Activated CD8-positive, alpha-beta memory T cell treated with anti-CD3 and anti-CD28 coated beads, Interleukin-2, amount 50 U/mL, for 48 hours (primary cell): ENCODE results near the gene NRG2.

Source experiments
- DNase-seq: peaks from one replicate; pipeline ENCODE4 v3.0.0-alpha.2; 2020

NRG2 gene

DNA sequence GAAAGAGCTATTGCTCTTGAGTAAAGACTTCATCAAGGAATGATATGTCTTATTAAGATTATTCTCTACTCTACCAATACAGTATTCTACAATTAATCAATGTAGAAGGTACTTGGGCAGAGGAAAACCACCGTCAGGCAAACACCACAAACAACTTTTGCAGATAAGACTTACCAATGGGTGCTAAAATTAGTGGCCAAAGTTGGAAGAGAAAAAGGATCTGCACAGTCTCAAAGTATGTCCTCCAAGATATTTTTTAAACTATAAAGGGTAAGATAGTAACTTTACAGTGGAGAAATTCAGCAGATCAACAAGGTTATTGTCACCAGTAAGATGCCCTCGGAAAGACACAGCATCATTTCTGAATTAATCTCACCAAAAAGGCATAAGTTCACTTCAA is 38.9 kb downstream of the NRG2 start:
- no peak for DNase-seq

DNA sequence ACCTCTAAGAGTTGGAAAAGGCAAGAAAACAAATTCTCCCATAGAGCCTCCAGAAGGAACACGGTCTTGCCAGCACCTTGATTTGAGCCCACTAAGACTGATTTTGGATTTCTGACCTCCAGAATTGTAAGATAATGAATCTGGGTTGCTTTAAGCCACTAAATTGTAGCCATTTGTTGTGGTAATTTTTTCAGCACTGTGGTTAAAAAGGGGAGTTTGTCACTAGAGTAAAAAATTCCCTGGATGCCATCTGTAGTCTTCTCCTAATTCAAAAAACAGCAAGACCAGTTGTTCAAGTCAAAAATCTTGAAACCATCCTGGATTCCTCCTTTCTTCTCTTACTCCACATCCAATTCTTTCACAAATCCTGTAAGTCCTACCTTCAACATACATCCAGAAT is 39.6 kb downstream of the NRG2 start:
- DNase-seq = no peak

GRCh38 chr5:140000332-140000731 is 42.8 kb downstream of the NRG2 start:
- DNase-seq = no peak

DNA sequence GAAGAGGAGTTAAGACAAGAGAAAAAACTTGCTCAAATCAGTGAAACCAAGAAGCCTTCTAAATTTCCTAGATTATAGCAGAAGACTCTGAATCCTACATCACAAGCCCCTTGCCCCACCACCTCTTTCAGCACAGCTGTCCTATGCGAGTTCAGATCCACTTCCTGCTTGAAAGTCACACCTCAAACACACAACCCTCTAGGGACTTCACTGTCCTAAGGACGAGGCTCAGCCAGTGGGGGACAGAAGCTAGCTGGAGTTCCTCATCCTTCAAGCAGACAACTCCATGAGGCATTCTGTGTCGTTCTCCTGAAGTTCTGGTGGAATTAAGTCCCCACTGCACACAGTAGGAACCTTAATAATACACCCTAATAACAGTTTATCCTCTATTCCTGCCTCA is 44.3 kb downstream of the NRG2 start:
- no peak for DNase-seq

- no peak for DNase-seq
Measured at GRCh38 chr5:139997276-139997675, 45.8 kb downstream of the NRG2 start.

- DNase-seq = no peak
Measured at GRCh38 chr5:139995929-139996328, 47.2 kb downstream of the NRG2 start.

DNA sequence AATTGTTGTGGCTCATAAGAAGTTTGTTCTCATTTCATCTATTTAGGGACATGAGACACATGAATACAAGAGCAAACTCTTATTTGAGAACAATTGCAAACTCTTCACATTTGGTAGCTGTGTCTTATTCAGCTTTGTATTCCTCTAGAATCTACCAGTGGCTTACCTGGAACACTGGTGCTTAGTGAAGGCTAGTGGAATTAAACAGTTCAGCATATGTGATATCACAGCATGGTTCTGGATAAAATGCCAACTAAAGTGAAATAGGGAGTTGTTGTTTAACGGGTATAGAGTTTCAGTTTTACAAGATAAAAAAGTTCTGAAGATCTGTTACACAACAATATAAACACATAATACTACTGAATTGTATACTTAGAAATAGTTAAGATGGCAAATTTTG is 48.9 kb downstream of the NRG2 start:
- DNase-seq = no peak

DNA sequence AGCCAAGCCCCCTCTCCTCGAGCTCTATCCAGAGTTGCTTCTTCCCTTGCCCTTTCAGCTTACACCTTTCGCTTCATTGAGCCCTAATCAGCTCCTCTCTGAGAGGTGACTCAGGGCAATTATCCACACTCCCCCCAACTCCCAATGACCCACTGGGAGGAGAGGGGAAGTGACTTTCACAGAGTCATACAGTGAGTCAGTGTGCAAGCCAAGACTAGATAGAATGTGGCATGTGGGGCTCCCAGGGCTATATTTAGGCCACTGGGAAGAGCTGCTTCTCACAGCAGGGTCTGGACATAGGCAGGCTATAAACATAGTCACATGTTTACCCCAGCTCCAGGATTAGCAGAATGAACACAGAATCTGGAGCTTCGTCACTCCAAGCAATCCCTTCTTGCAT is 57.4 kb downstream of the NRG2 start:
- no peak for DNase-seq

DNA sequence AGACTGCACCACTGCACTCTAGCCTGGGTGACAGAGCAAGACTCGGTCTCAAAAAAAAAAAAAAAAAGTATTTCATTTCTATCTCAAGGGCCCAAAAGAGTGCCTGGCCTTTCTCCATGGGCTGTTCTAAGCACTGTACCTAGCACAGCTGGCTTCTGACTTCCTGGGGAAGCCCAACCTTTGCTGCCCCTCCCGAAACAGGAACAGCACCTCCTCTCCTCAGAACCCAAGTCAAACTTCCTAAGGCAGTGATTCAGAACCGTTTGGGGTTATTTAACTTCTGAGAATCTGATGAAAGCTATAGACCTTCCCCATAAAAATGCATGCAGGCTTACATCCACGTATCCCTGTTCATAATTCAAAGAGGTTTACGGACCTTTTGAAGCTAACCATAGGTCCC is 57.8 kb downstream of the NRG2 start:
- DNase-seq = no peak

GRCh38 chr5:139984816-139985215 is 58.3 kb downstream of the NRG2 start:
- no peak for DNase-seq

DNA sequence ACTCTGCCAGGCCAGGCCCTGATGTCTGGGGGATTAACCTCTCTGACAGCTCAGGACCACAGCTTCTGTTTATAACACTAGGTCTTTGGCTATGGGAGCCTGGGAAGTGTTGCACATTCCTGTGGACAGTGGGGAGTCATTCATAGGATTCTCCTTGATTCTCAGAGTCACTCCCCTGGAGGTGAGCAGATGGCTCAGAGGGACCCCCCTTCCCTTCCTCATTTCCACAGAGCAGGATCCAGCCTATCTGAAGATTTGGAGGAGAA is 60.2 kb downstream of the NRG2 start:
- DNase-seq = no peak

DNA sequence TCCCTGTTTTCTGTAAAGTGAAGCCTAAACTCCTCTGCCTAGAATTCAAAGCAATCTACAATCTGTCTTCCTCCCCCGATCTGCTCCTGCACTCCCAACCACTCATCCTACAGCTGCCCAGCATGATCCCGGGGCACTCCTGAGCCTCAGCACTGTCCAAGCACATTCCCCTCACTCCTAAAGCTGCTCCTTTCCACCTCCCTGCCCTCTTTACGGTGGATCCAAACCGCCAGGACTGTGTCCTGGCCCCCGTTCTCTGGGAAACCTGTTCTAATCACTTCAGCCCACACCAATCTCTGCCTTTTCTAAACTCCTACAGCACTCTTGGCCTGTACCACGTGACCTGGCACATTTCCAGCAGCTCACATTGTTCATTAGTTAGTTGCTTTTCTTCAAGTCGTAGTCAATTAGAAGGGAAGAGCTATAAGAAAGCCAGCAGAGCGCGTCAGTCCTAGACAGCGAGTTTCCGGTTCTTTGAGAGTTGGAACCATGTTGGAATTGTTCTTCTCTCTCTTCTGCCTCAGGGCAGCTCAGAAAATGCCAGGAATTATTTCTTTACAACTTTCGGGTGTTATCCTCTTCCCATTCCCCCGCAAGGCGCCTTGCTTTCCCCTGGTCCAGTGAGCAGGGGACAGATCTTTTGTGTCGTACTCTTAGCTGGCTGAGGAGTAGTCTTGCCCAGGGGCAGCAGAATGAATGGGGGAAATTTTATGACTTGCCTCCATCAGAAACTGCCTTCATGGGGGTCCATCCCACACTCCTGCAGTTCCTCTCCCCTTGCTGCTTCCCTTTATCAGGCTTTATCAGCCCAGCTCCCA is 60.7 kb downstream of the NRG2 start:
- DNase-seq = no peak

DNA sequence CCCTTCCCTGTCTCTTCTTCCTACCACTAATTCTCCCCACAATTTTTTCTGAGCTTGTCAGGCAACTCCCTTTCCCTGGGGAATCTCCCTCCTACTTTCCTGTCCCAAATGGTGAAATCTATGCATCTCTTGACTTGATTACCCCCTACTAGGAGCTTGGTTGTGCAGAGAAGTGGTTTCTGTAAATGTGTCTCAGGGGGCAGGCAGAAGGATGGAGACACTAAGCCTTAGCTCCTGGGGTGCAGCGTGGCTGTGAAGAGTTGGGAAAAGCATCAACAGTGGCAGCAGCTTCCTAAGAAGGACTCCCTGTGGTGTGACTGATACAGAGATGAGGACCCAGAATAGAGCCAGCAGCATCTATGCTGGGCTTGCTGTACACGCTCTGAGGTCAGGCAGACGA is 62.3 kb downstream of the NRG2 start:
- no peak for DNase-seq

- DNase-seq = no peak
Measured at GRCh38 chr5:139979943-139980342, 63.2 kb downstream of the NRG2 start.

DNA sequence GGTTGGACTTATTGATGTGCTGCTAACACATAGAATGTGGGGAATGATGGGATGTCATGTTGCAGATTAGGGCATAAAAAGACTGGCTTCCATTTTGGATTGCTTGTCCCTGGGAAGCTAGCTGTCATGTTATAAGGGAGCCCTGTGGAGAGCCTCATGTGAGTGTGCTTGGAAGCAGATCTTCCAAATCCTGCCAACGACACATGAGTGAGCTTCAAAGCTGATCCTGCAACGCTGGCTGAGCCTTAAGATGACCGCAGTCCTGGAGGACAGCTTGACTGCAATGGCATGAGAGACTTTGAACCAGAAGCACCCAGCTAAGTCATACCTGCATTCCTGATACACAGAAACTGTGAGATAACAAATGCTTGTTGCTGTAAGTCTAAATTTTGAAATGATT is 63.6 kb downstream of the NRG2 start:
- no peak for DNase-seq

- DNase-seq = no peak
Measured at GRCh38 chr5:139976703-139977102, 66.4 kb downstream of the NRG2 start.

GRCh38 chr5:139975942-139976341 is 67.2 kb downstream of the NRG2 start:
- no peak for DNase-seq

GRCh38 chr5:139975306-139975705 is 67.8 kb downstream of the NRG2 start:
- no peak for DNase-seq

DNA sequence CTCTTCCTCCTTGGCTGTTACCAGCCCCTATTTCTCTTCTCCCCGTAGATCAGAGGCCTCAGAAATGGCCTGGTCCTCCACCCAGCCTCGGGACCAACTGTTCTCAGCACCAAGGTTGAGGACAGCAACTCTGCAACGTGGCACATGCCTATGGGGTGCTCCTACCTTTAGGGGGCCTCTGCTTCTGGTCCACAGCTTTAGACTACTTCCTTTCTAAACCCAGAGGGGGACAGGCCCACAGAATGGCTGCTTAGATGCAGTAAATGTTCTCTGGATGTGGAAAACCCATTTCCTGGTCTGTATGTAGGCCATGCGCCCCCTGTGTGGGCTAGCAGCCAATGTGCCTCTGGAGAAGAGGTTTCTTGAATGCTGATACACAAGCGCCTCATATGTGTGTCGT is 68.4 kb downstream of the NRG2 start:
- DNase-seq = peak; percentile 29

GRCh38 chr5:139971202-139971725 is 71.8 kb downstream of the NRG2 start:
- DNase-seq = no peak

GRCh38 chr5:139969318-139969717 is 73.8 kb downstream of the NRG2 start:
- DNase-seq = no peak

DNA sequence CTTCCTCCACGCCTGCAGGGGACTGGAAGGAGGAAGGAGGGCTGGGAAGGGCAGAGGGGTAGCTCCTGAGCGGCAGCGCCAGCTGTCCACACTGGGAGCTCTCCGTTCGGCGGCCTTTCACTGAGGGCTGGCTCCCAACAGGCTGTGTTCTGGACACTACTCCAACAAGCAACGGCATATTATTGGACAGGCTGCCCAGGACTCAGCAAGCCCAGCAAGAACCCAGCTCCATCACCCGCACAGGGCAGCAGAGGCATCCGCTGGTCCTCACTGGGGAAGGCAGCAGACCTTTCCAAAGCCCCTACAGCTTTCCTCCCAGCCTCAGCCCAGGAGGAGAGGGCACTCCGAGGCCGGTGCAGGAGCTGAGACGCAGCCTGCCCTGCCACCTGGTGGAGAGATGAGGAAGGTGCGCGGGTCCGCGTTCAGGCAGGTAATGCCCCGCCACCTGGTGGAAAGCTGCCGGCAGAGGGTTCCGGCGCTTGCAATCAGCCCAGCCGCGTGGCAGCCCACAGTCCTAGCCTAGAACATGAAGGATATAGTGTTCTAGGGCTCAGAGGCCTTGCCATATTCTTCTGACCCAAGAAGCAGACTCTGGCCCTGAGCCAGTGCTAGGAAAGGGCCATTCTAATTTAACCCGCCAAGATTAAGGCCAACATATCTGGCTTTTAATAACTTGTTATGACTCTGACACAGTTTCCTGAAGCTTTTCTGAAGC is 74.4 kb downstream of the NRG2 start:
- DNase-seq = peak; percentile 95

- DNase-seq = peak; percentile 34
Measured at GRCh38 chr5:139967353-139967752, 75.7 kb downstream of the NRG2 start.

DNA sequence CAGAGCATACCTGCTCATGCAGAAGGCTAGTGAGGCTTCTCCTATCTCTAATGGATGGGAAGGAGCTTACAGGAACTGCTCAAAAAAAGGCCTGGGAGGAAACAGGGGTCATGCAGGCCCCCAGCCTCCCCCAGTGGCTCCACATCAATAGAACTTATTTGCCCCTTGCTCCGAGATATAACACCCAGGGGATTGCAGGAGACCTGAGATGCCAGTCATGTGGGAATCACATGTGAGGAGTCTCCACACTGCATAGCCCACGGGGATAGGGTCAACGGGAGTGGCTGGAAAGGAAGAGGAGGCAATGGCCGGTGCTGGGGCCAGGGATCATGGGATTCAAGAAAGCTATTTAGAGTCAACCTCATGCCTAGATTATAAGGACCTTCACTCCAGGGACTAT is 76.2 kb downstream of the NRG2 start:
- DNase-seq = peak; percentile 36
